ENCODE data around the gene ANKRD49.

ANKRD49 gene

GRCh38 chr11:94545264-94546161, 51.7 kb downstream of the ANKRD49 start:
- no peak for DNase-seq

GRCh38 chr11:94546162-94546470, 52.3 kb downstream of the ANKRD49 start:
- DNase-seq, result no peak

- DNase-seq, result no peak
These were observed 53.1 kb downstream of the ANKRD49 start for GRCh38 chr11:94546886-94547285.

GRCh38 chr11:94549146-94549545, 55.4 kb downstream of the ANKRD49 start:
- no peak for DNase-seq

Measured in NCI-H1694 treated with DMSO at 0.1 percent for 48 hours (cell line).